Stimulated activated memory B cell treated with anti-CD40 and anti-IgM and Interleukin-4, amounts not matched to agents 10 μg/mL and 1 μg/mL and 100 μg/mL, for 72 hours (primary cell): Measurements from ENCODE around the gene ANXA10.
"Not testable (repeated sequence)": the region's sequence is repeated elsewhere in the genome, so short reads cannot be mapped to it uniquely, and the experiment has no call there.

Experiments used
- ATAC-seq: fragments of 150-1000 bp; cut with Tn5 transposase; 2 replicates; pipeline ENCODE4 v1.10.0; 2021
- H3K27ac Mint-ChIP-seq: one replicate; pipeline ENCODE4 v1.8.0; 2022; ENCODE audit warnings: mild to moderate bottlenecking, mixed read lengths
- H3K27me3 Mint-ChIP-seq: one replicate; pipeline ENCODE4 v1.8.0; 2022; ENCODE audit warnings: mixed read lengths
- H3K36me3 Mint-ChIP-seq: one replicate; pipeline ENCODE4 v1.8.0; 2022; ENCODE audit warnings: mixed read lengths
- H3K4me1 Mint-ChIP-seq: one replicate; pipeline ENCODE4 v1.8.0; 2022; ENCODE audit warnings: mixed read lengths
- H3K4me3 Mint-ChIP-seq: one replicate; pipeline ENCODE4 v1.8.0; 2022; ENCODE audit warnings: mild to moderate bottlenecking, moderate library complexity, mixed read lengths
- H3K9me3 Mint-ChIP-seq: one replicate; pipeline ENCODE4 v1.8.0; 2022; ENCODE audit warnings: mixed read lengths

The ANXA10 gene

GRCh38 chr4:168164045-168164444 lies 71.7 kb downstream of the ANXA10 start:
- H3K9me3 Mint-ChIP-seq: peaks cover 6% of the 10 kb centered on the region
- H3K36me3 Mint-ChIP-seq: no peaks in the 10 kb centered on the region
- no peak overlapping the region for H3K4me3 Mint-ChIP-seq
- no peak for ATAC-seq
- no peak overlapping the region for H3K27ac Mint-ChIP-seq
- no peaks in the 10 kb centered on the region for H3K27me3 Mint-ChIP-seq
- H3K4me1 Mint-ChIP-seq: no peaks in the 10 kb centered on the region

GRCh38 chr4:168164915-168165548 lies 72.7 kb downstream of the ANXA10 start:
- Mint-ChIP-seq H3K4me3 (no peak overlapping the region), H3K4me1 (no peaks in the 10 kb centered on the region), H3K36me3 (no peaks in the 10 kb centered on the region), H3K27me3 (no peaks in the 10 kb centered on the region), H3K27ac (no peak overlapping the region), H3K9me3 (peaks cover 4% of the 10 kb centered on the region)
- no peak for ATAC-seq

DNA sequence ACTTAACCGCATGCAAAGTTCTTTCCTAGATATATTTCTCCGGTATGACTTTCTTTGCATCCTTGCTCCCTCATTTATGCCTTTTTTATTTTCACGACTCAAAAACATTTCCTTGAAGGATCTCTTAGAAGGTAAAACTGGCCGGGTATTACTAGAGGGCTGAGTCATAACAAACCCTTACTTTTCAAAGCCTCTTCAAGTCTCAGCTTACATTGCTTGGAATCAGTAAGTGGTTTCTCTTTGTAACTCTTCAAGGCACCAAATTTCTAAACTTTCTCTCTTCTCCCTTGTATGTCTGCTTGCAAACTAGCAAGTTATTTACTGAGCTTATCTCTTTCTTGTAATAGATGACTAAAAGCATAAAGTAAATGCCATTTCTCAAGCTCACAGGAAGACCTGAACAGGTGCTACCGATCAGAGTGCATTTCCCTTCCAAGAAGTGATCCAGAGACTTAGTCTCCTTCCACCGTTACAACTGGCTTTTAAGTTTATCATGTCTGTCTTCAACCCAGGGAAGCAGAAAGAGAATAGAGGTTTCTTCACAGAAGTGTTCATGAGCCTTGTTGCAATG lies 75.5 kb downstream of the ANXA10 start:
- no peak for ATAC-seq
- H3K9me3 Mint-ChIP-seq: no peaks in the 10 kb centered on the region
- H3K36me3 Mint-ChIP-seq: no peaks in the 10 kb centered on the region
- H3K4me3 Mint-ChIP-seq: no peak overlapping the region
- no peaks in the 10 kb centered on the region for H3K4me1 Mint-ChIP-seq
- no peaks in the 10 kb centered on the region for H3K27me3 Mint-ChIP-seq
- H3K27ac Mint-ChIP-seq: no peak overlapping the region

DNA sequence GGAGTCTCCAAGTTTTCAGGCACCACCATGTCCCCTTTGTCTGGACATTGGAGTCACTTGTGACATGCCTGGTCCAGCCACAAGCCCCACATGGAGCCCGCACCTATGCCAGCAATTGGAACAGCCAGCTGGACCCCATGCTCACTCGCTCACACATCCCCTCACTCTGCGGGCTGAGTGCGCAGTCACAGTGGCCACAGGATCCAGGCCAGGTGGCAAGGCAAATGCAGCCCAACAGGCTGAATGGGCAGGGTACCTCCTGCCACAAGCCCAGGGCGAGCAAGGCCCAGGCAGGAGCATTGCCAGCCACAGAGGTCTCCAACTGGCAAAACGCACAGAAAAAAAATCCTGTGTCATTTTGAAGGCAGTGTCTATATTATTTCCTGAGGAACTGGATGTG lies 82.0 kb downstream of the ANXA10 start:
- Mint-ChIP-seq H3K27ac (no peak overlapping the region), H3K4me3 (no peak overlapping the region), H3K9me3 (no peaks in the 10 kb centered on the region), H3K27me3 (no peaks in the 10 kb centered on the region), H3K4me1 (no peaks in the 10 kb centered on the region), H3K36me3 (no peaks in the 10 kb centered on the region)
- no peak for ATAC-seq

GRCh38 chr4:168177546-168178149 lies 85.3 kb downstream of the ANXA10 start:
- Mint-ChIP-seq H3K4me1 (no peaks in the 10 kb centered on the region), H3K36me3 (no peaks in the 10 kb centered on the region), H3K9me3 (no peaks in the 10 kb centered on the region), H3K27me3 (no peaks in the 10 kb centered on the region), H3K27ac (no peak overlapping the region), H3K4me3 (no peak overlapping the region)
- ATAC-seq: no peak

DNA sequence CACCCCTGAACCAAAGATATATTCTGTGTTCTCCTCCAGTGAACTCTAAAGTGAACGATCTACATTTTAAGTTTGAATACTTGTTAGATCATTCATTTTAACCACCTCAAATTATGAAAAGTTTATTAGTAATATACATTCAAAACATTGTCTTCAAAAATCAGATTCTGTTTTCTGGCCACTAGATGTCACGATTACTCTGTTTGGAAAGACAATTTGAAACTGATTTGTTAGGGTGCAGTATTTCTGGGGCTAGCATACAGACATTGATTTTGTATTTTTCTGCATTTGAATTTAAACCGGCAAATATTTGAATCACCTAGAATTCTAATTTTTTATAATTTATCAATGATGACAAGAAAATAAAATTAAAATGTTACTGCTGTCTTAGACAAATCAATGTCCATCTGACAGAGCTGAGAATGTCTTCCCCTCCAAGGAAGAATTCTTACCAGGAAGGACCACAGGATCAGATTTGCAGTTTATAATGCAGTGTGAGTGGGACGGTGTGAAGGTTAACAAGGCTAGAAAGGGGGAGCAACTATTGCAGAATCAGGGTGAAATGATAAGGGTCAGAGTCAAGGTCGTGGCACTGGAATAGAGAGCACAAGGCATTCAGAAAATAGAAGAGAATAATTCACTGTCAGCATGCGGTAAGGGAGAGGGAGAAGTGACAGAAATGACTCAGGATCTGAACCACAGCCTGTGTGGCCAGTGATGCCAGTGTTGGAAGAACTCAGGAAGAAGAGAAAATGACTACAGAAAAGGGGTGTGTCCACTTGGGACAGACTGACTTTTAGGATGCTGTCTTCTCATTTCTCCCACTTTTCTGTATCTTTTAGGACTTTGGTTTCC lies 91.6 kb downstream of the ANXA10 start:
- H3K36me3 Mint-ChIP-seq: no peaks in the 10 kb centered on the region
- H3K27me3 Mint-ChIP-seq: no peaks in the 10 kb centered on the region
- no peak overlapping the region for H3K27ac Mint-ChIP-seq
- H3K9me3 Mint-ChIP-seq: no peaks in the 10 kb centered on the region
- H3K4me1 Mint-ChIP-seq: peaks cover 4% of the 10 kb centered on the region
- no peak overlapping the region for H3K4me3 Mint-ChIP-seq
- no peak for ATAC-seq

GRCh38 chr4:168188754-168189153 lies 96.4 kb downstream of the ANXA10 start:
- Mint-ChIP-seq H3K4me3 (no peak overlapping the region), H3K36me3 (no peaks in the 10 kb centered on the region), H3K4me1 (peaks cover 7% of the 10 kb centered on the region), H3K9me3 (no peaks in the 10 kb centered on the region), H3K27me3 (no peaks in the 10 kb centered on the region), H3K27ac (no peak overlapping the region)
- no peak for ATAC-seq

DNA sequence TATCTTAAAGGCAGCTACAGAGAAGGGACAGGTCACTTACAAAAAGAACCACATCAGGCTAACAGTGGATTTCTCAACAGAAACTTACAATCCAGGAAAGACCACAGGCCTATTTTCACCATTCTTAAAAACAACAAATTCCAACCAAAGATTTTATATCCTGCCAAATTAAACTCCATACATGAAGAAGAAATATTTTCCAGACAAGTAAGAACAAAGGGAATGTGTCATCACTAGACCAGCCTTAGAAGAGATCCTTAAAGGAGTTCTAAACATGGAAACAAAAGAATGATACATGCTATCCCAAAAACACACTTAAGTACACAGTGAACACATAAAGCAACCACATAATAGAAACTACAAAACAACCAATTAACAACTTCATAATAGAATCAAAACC lies 105.6 kb downstream of the ANXA10 start:
- ATAC-seq: no peak
- no peak overlapping the region for H3K27ac Mint-ChIP-seq
- no peaks in the 10 kb centered on the region for H3K4me1 Mint-ChIP-seq
- H3K36me3 Mint-ChIP-seq: no peaks in the 10 kb centered on the region
- peaks cover 10% of the 10 kb centered on the region for H3K9me3 Mint-ChIP-seq
- H3K4me3 Mint-ChIP-seq: no peak overlapping the region
- no peaks in the 10 kb centered on the region for H3K27me3 Mint-ChIP-seq

- H3K36me3 Mint-ChIP-seq: no peaks in the 10 kb centered on the region
- H3K4me3 Mint-ChIP-seq: no peak overlapping the region
- H3K27me3 Mint-ChIP-seq: no peaks in the 10 kb centered on the region
- no peak overlapping the region for H3K27ac Mint-ChIP-seq
- H3K4me1 Mint-ChIP-seq: no peaks in the 10 kb centered on the region
- H3K9me3 Mint-ChIP-seq: peaks cover 16% of the 10 kb centered on the region
- ATAC-seq: no peak
These were observed 107.1 kb downstream of the ANXA10 start for GRCh38 chr4:168199260-168199957.

DNA sequence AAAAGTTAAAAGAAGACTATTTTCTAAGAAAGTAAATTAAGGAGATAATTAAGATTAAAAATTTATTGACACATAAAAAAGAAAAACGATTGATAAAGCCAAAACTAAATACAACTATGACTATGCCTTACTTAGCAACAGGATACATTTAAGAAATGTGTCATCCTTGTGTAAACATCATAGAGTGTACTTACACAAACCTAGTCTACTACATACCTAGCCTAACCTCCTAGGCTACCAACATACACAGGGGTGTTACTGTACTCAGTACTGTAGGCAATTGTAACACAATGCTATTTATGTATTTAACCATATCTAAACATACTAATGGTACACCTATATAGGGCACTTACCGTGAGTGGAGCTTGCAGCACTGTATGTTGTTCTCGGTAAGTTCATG lies 108.3 kb downstream of the ANXA10 start:
- H3K9me3 Mint-ChIP-seq: peaks cover 23% of the 10 kb centered on the region
- no peak for ATAC-seq

DNA sequence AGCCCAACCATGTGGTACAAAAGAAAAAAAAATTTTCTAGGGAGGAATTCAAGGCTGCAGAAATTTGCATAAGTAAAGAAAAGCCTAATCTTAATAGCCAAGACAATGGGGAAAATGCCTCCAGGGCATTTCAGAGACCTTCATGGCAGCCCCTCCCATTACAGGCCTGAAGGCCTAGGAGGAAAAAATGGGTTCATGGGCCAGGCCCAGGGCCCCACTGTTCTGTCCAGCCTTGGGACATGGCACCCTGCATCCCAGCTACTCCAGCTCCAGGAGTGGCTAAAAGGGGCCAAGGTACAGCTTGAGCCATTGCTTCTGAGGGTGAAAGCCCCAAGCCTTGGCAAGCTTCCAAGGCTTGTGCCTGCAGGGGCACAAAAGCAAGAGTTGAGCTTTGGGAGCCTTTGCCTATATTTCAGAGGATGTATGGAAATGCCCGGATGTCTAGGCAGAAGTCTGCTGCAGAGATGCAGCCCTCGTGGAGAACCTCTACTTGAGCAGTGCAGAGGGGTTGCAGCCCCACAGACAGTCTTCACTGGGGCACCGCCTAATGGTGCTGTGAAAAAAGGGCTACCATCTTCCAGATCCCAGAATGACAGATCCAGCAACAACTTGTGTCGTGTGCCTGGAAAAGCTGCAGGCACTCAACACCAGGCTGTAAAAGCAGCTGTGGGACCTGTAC lies 111.0 kb downstream of the ANXA10 start:
- no peaks in the 10 kb centered on the region for H3K27me3 Mint-ChIP-seq
- no peak overlapping the region for H3K27ac Mint-ChIP-seq
- H3K36me3 Mint-ChIP-seq: no peaks in the 10 kb centered on the region
- H3K4me3 Mint-ChIP-seq: no peak overlapping the region
- no peak for ATAC-seq
- H3K9me3 Mint-ChIP-seq: peaks cover 27% of the 10 kb centered on the region
- H3K4me1 Mint-ChIP-seq: no peaks in the 10 kb centered on the region

More for the DNA sequence above, 108.3 kb downstream of the ANXA10 start:
- no peak overlapping the region for H3K27ac Mint-ChIP-seq
- no peaks in the 10 kb centered on the region for H3K4me1 Mint-ChIP-seq
- no peak overlapping the region for H3K4me3 Mint-ChIP-seq
- no peaks in the 10 kb centered on the region for H3K36me3 Mint-ChIP-seq
- H3K27me3 Mint-ChIP-seq: no peaks in the 10 kb centered on the region

GRCh38 chr4:168208957-168209614 lies 116.7 kb downstream of the ANXA10 start:
- Mint-ChIP-seq H3K27me3 (no peaks in the 10 kb centered on the region), H3K9me3 (peaks cover 23% of the 10 kb centered on the region), H3K4me1 (peaks cover 5% of the 10 kb centered on the region), H3K4me3 (no peak overlapping the region), H3K27ac (no peak overlapping the region), H3K36me3 (peaks cover 12% of the 10 kb centered on the region)
- no peak for ATAC-seq

- peaks cover 16% of the 10 kb centered on the region for H3K9me3 Mint-ChIP-seq
- H3K27ac Mint-ChIP-seq: no peak overlapping the region
- H3K36me3 Mint-ChIP-seq: peaks cover 43% of the 10 kb centered on the region
- no peaks in the 10 kb centered on the region for H3K27me3 Mint-ChIP-seq
- H3K4me3 Mint-ChIP-seq: no peak overlapping the region
- H3K4me1 Mint-ChIP-seq: peaks cover 5% of the 10 kb centered on the region
- no peak for ATAC-seq
These were observed 120.3 kb downstream of the ANXA10 start for GRCh38 chr4:168212656-168213055.

DNA sequence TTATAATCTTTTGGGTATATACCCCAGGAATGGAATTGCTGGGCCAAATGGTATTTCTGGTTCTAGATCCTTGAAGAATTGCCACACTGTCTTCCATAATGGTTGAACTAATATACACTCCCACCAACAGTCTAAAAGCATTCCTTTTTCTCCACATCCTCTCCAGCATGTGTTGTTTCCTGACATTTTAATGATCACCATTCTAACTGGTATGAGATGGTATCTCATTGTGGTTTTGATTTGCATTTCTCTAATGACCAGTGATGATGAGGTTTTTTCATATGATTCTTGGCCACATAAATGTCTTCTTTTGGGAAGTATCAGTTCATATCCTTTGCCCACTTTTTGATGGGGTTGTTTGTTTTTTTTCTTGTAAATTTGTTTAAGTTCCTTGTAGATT lies 121.2 kb downstream of the ANXA10 start:
- H3K4me1 Mint-ChIP-seq, H3K4me3 Mint-ChIP-seq, H3K27me3 Mint-ChIP-seq, ATAC-seq, H3K27ac Mint-ChIP-seq: not testable (repeated sequence)
- H3K9me3 Mint-ChIP-seq: peaks cover 22% of the 10 kb centered on the region
- H3K36me3 Mint-ChIP-seq: peaks cover 52% of the 10 kb centered on the region
